IMR-90 (cell line): Measurements from ENCODE around the gene PXN. TPM values are rescaled to one million over a fixed set of nuclear protein-coding genes. Genes with fewer than 3 reads are reported as not detected.

ENCODE experiments used
- ATAC-seq: fragments of 200-7000 bp; cut with Tn5 transposase; 2 replicates; pipeline ENCODE4 v1.9.1; 2020; ENCODE audit warnings: low read depth, mild to moderate bottlenecking, moderate library complexity
- BruUV-seq: library from RNA; stranded (reverse); fragments of 400-500 nt; replicated peaks from 2 replicates; lab custom pipeline; 2021; lab: Mats Ljungman, UMichigan
- CTCF ChIA-PET: fragments of 300-600 bp; formaldehyde crosslinking; extraction: SDS; loops from one replicate; lab custom pipeline; 2021; ENCODE audit warnings: antibody characterized with exemption; lab: Yijun Ruan, JAX
- POLR2A ChIA-PET: fragments of 300-600 bp; sonication (Branson Sonifier 250); formaldehyde crosslinking; loops from one replicate; lab custom pipeline; 2022; ENCODE audit warnings: antibody characterized with exemption; ENCODE audit not compliant: unreplicated experiment; lab: Charles Lee
- DNase-seq: peaks from one replicate; pipeline ENCODE4 v3.0.0; 2013
- H2AFZ ChIP-seq: replicated peaks from 2 replicates; pipeline ENCODE3; 2013; ENCODE audit warnings: low read length, mild to moderate bottlenecking; ENCODE audit not compliant: poor library complexity
- H2AK5ac ChIP-seq: 2 replicates; pipeline ENCODE4 v1.6.1; 2013; ENCODE audit warnings: low read depth, low read length, inconsistent platforms
- H2AK9ac ChIP-seq: replicated peaks from 2 replicates; pipeline ENCODE3; 2013; ENCODE audit warnings: mild to moderate bottlenecking, low read depth, low read length, moderate library complexity; ENCODE audit not compliant: poor library complexity
- H2BK120ac ChIP-seq: 2 replicates; pipeline ENCODE4 v1.6.1; 2013; ENCODE audit warnings: low read depth, low read length, inconsistent platforms
- H2BK15ac ChIP-seq: 3 replicates; pipeline ENCODE4 v1.6.1; 2013; ENCODE audit warnings: low read depth, low read length, inconsistent platforms
- H2BK20ac ChIP-seq: 2 replicates; pipeline ENCODE4 v1.6.1; 2013; ENCODE audit warnings: low read depth, mild to moderate bottlenecking, inconsistent platforms, low read length, moderate library complexity
- H2BK5ac ChIP-seq: 2 replicates; pipeline ENCODE4 v1.6.1; 2013; ENCODE audit warnings: mild to moderate bottlenecking, low read depth, low read length, inconsistent platforms; ENCODE audit not compliant: poor library complexity, severe bottlenecking
- H3K14ac ChIP-seq: replicated peaks from 2 replicates; pipeline ENCODE4 v1.6.1; 2013; ENCODE audit warnings: low read depth, low read length, inconsistent platforms
- H3K18ac ChIP-seq: 2 replicates; pipeline ENCODE4 v1.6.1; 2013; ENCODE audit warnings: low read depth, low read length, control low read depth
- H3K23ac ChIP-seq: 2 replicates; pipeline ENCODE4 v1.6.1; 2013; ENCODE audit warnings: low read depth, low read length, inconsistent platforms
- H3K27ac ChIP-seq: 2 replicates; pipeline ENCODE4 v1.5.1; 2013; ENCODE audit warnings: mild to moderate bottlenecking, control low read depth, low read length; ENCODE audit not compliant: insufficient read depth
- H3K27me3 ChIP-seq: 2 replicates; pipeline ENCODE4 v1.6.1; 2013; ENCODE audit warnings: low read length; ENCODE audit not compliant: control insufficient read depth, insufficient read depth
- H3K36me3 ChIP-seq: 2 replicates; pipeline ENCODE4 v1.6.1; 2013; ENCODE audit warnings: low read length, mixed read lengths; ENCODE audit not compliant: control insufficient read depth, insufficient read depth
- H3K4ac ChIP-seq: 2 replicates; pipeline ENCODE4 v1.6.1; 2013; ENCODE audit warnings: low read depth, low read length, inconsistent platforms
- H3K4me1 ChIP-seq: 2 replicates; pipeline ENCODE4 v1.6.1; 2013; ENCODE audit warnings: low read length, mixed read lengths; ENCODE audit not compliant: control insufficient read depth, insufficient read depth
- H3K4me2 ChIP-seq: 2 replicates; pipeline ENCODE4 v1.6.1; 2013; ENCODE audit warnings: low read depth, mild to moderate bottlenecking, control low read depth, low read length, moderate library complexity
- H3K4me3 ChIP-seq: 2 replicates; pipeline ENCODE4 v1.5.1; 2013; ENCODE audit warnings: low read depth, mild to moderate bottlenecking, control low read depth, low read length, moderate library complexity; ENCODE audit not compliant: insufficient read depth
- H3K56ac ChIP-seq: 2 replicates; pipeline ENCODE4 v1.6.1; 2013; ENCODE audit warnings: low read length, inconsistent platforms; ENCODE audit not compliant: insufficient read depth; ENCODE audit errors: extremely low read depth
- H3K79me1 ChIP-seq, 2 experiments: 2 replicates each; pipeline ENCODE4 v1.6.1; 2013; ENCODE audit warnings: low read length in 2 of 2, inconsistent platforms in 1 of 2, low read depth in 1 of 2
- H3K9ac ChIP-seq: 2 replicates; pipeline ENCODE4 v1.6.1; 2013; ENCODE audit warnings: low read depth, low read length, control low read depth
- H3K9me1 ChIP-seq: 2 replicates; pipeline ENCODE4 v1.6.1; 2013; ENCODE audit warnings: low read length, inconsistent platforms; ENCODE audit not compliant: insufficient read depth
- H3K9me3 ChIP-seq: 2 replicates; pipeline ENCODE4 v1.6.1; 2013; ENCODE audit warnings: low read length; ENCODE audit not compliant: control insufficient read depth, insufficient read depth
- H4K20me1 ChIP-seq: 2 replicates; pipeline ENCODE4 v1.6.1; 2013; ENCODE audit warnings: low read length, inconsistent platforms; ENCODE audit not compliant: insufficient read depth
- H4K5ac ChIP-seq: 2 replicates; pipeline ENCODE4 v1.6.1; 2013; ENCODE audit warnings: mild to moderate bottlenecking, low read depth, low read length, control low read depth
- H4K8ac ChIP-seq, 2 experiments: 2 replicates each; pipeline ENCODE4 v1.6.1; 2013; ENCODE audit warnings: low read depth in 2 of 2, low read length in 2 of 2, control low read depth in 1 of 2, inconsistent platforms in 1 of 2
- H4K91ac ChIP-seq: 2 replicates; pipeline ENCODE4 v1.6.1; 2013; ENCODE audit warnings: low read depth, low read length, inconsistent platforms; ENCODE audit not compliant: insufficient read depth
- ELK1 ChIP-seq: fragments of 150-350 bp; IDR thresholded peaks from 2 replicates; pipeline ENCODE4 v1.6.1; 2016; ENCODE audit warnings: low read depth, mild to moderate bottlenecking, low read length, moderate library complexity, borderline replicate concordance
- RCOR1 ChIP-seq: IDR thresholded peaks from 2 replicates; pipeline ENCODE4 v1.6.1; 2012; ENCODE audit warnings: mild to moderate bottlenecking, low read length, improper control_type of control experiment; ENCODE audit not compliant: insufficient replicate concordance
- USF2 ChIP-seq: fragments of 150-350 bp; IDR thresholded peaks from 2 replicates; pipeline ENCODE4 v1.6.1; 2017; ENCODE audit warnings: mild to moderate bottlenecking, antibody characterized with exemption, low read length, low read depth
- WGBS, 2 experiments: methylation state at CpG; one replicate each; pipeline versions ENCODE4 v1.1.5 to v1.1.7; 2013; ENCODE audit warnings: missing lambda C conversion rate in 2 of 2; ENCODE audit not compliant: insufficient read length in 1 of 2; ENCODE audit errors: extremely low coverage in 2 of 2; 5-methylcytosine and 5-hydroxymethylcytosine counted together
- dilution Hi-C: fragments of 300-500 bp; cut with HindIII; formaldehyde crosslinking; loops from one replicate; pipeline ENCODE4 v1.14.3; 2018; ENCODE audit warnings: low sequenced_read_pairs; ENCODE audit not compliant: unreplicated experiment
- in situ Hi-C: fragments of 300-500 bp; cut with MboI; formaldehyde crosslinking; loops from 3 replicates; pipeline ENCODE4 v1.14.3; 2019; ENCODE audit warnings: low sequenced_read_pairs, inconsistent platforms, mixed read lengths
- intact Hi-C: fragments of 100-400 bp; cut with micrococcal nuclease; formaldehyde crosslinking; loops from 2 replicates; pipeline ENCODE4 v1.10.0; 2022
- polyA plus RNA-seq, 3 experiments: library from polyadenylated mRNA; depleted of rRNA; stranded (reverse); fragments of >200 nt; gene quantifications; 2 replicates each; pipeline ENCODE4 v1.2.3, GENCODE V29; 2012; ENCODE audit warnings: low replicate concordance in 1 of 3
- total RNA-seq: library from RNA; depleted of rRNA; stranded (reverse); fragments of >200 nt; gene quantifications from 2 replicates; pipeline ENCODE4 v1.2.3, GENCODE V29; 2012

The PXN gene
- total and polyA plus RNA-seq, 2 of the 4 experiments (the other 2 are of a cell fraction): 46.6 to 134 TPM

- Histone ChIP-seq H3K56ac (no peak overlapping the region), H3K9me3 (no peaks in the 10 kb centered on the region), H2AK9ac (peak overlapping the region; percentile 92), H4K20me1 (peaks cover 61% of the 10 kb centered on the region), H4K91ac (peak overlapping the region; percentile 55), H4K5ac (0 out of 2 replicates have a peak overlapping the region, but pooled peaks have one; percentile 9), H3K9me1 (peaks cover 42% of the 10 kb centered on the region), H3K79me1 (peaks cover 5 to 54% of the 10 kb centered on the region in 2 experiments; a peak in 2 of 4 replicates), H3K18ac (peak overlapping the region; percentile 6; the same call in 1 of the 2 replicates), H2BK20ac (peak overlapping the region; percentile 49), H3K27me3 (no peaks in the 10 kb centered on the region), H3K4ac (peak overlapping the region; percentile 73), H3K14ac (peak overlapping the region; percentile 64), H3K4me2 (peak overlapping the region; percentile 38; the same call in 1 of the 2 replicates), H2AK5ac (peak overlapping the region; percentile 88), H3K4me3 (no peak overlapping the region), H4K8ac (peak overlapping the region in 1 of 2 experiments; percentile 65; a peak in 2 of 4 replicates), H2AFZ (peak overlapping the region; percentile 56), H3K23ac (peak overlapping the region; percentile 56; the same call in 1 of the 2 replicates), H2BK120ac (peak overlapping the region; percentile 26; the same call in 1 of the 2 replicates), H2BK15ac (peak overlapping the region; percentile 33; the same call in 1 of the 3 replicates), H3K9ac (no peak overlapping the region), H3K4me1 (peaks cover 34% of the 10 kb centered on the region), H2BK5ac (peak overlapping the region; percentile 58), H3K27ac (peak overlapping the region; percentile 45), H3K36me3 (peaks cover 6% of the 10 kb centered on the region)
- dilution Hi-C loops (no loop called here), in situ Hi-C loops (no loop called here), intact Hi-C loops (loop anchor here (2.0 kb wide), 1 partner anchor 15 kb away; no protein-coding TSS in a partner anchor)
- no peak for TF ChIP-seq RCOR1
- TF ChIP-seq ELK1: no peak
- TF ChIP-seq USF2: peak; percentile 56; the same call in 1 of the 2 replicates
- 33% methylated on average over 3 of the region's 8 CpGs; no CpG with 5 or more reads in 1 of the 2 experiments for WGBS, 2 experiments
- POLR2A ChIA-PET: interaction anchor here (0.9 to 1.5 kb wide), 2 partner anchors 9 to 49 kb away, joined by 5 to 6 read pairs; partner anchors contain the start of gene RPLP0
- CTCF ChIA-PET: interaction anchor here (1.9 to 3.7 kb wide), 2 partner anchors 15 to 22 kb away, joined by 6 to 13 read pairs; no protein-coding TSS in a partner anchor
- BruUV-seq: no TSS peak
- ATAC-seq (peak; percentile 31), DNase-seq (no peak)
Observed at GRCh38 chr12:120249875-120250795, 15.4 kb downstream of the PXN start.
